SK-N-SH treated with all-trans-retinoic acid at 6 μM for 48 hours (cell line): ENCODE results near the gene SNTA1.
"Not testable (repeated sequence)": the region's sequence is repeated elsewhere in the genome, so short reads cannot be mapped to it uniquely, and the experiment has no call there.

Source experiments
- ATAC-seq: fragments of 200-7000 bp; cut with Tn5 transposase; 3 replicates; pipeline ENCODE4 v1.9.1; 2020; ENCODE audit warnings: mild to moderate bottlenecking, moderate library complexity
- ARNTL ChIP-seq: fragments of 450-650 bp; formaldehyde crosslinking; IDR thresholded peaks from 2 replicates; pipeline ENCODE4 v1.5.0; 2020; ENCODE audit warnings: low read depth, mild to moderate bottlenecking, moderate library complexity, borderline replicate concordance
- CSDC2 ChIP-seq: fragments of 250-450 bp; sonication (Bioruptor Pico); IDR thresholded peaks from 2 replicates; pipeline ENCODE4 v1.5.0; 2020; ENCODE audit warnings: mild to moderate bottlenecking, moderate library complexity
- ISL1 ChIP-seq: fragments of 250-450 bp; sonication (Bioruptor Pico); IDR thresholded peaks from 2 replicates; pipeline ENCODE4 v2.1.2; 2022; ENCODE audit warnings: mild to moderate bottlenecking, moderate library complexity
- POU6F1 ChIP-seq: fragments of 250-450 bp; sonication (Bioruptor Pico); IDR thresholded peaks from 2 replicates; pipeline ENCODE4 v1.8.0; 2021; ENCODE audit warnings: low read depth, mild to moderate bottlenecking, moderate library complexity, borderline replicate concordance
- PPARA ChIP-seq: fragments of 250-450 bp; sonication (Bioruptor Pico); IDR thresholded peaks from 2 replicates; pipeline ENCODE4 v1.5.0; 2020; ENCODE audit warnings: mild to moderate bottlenecking, borderline replicate concordance
- SNAI2 ChIP-seq: fragments of 250-450 bp; sonication (Bioruptor Pico); IDR thresholded peaks from 2 replicates; pipeline ENCODE4 v1.5.0; 2020; ENCODE audit warnings: mild to moderate bottlenecking, moderate library complexity
- ZFP3 ChIP-seq: fragments of 250-450 bp; sonication (Bioruptor Pico); IDR thresholded peaks from 2 replicates; pipeline ENCODE4 v1.5.0; 2020; ENCODE audit warnings: mild to moderate bottlenecking, moderate library complexity
- ZFP30 ChIP-seq: fragments of 450-650 bp; formaldehyde crosslinking; IDR thresholded peaks from 2 replicates; pipeline ENCODE4 v1.5.0; 2022; ENCODE audit warnings: mild to moderate bottlenecking, moderate library complexity
- ZNF8 ChIP-seq: fragments of 450-650 bp; formaldehyde crosslinking; IDR thresholded peaks from 2 replicates; pipeline ENCODE4 v1.5.0; 2020; ENCODE audit warnings: mild to moderate bottlenecking, moderate library complexity
- TF ChIP-seq, protein P1 (sequence below): fragments of 250-450 bp; sonication (Bioruptor Pico); IDR thresholded peaks from 2 replicates; pipeline ENCODE4 v1.5.1; 2021; ENCODE audit warnings: mild to moderate bottlenecking, moderate library complexity
- TF ChIP-seq, protein P2 (sequence below): fragments of 250-450 bp; sonication (Bioruptor Pico); IDR thresholded peaks from 2 replicates; pipeline ENCODE4 v1.8.0; 2020; ENCODE audit warnings: mild to moderate bottlenecking, moderate library complexity, borderline replicate concordance
- TF ChIP-seq, protein P3 (sequence below): fragments of 250-450 bp; sonication (Bioruptor Pico); IDR thresholded peaks from 2 replicates; pipeline ENCODE4 v1.5.0; 2020; ENCODE audit warnings: mild to moderate bottlenecking, moderate library complexity

SNTA1 gene

DNA sequence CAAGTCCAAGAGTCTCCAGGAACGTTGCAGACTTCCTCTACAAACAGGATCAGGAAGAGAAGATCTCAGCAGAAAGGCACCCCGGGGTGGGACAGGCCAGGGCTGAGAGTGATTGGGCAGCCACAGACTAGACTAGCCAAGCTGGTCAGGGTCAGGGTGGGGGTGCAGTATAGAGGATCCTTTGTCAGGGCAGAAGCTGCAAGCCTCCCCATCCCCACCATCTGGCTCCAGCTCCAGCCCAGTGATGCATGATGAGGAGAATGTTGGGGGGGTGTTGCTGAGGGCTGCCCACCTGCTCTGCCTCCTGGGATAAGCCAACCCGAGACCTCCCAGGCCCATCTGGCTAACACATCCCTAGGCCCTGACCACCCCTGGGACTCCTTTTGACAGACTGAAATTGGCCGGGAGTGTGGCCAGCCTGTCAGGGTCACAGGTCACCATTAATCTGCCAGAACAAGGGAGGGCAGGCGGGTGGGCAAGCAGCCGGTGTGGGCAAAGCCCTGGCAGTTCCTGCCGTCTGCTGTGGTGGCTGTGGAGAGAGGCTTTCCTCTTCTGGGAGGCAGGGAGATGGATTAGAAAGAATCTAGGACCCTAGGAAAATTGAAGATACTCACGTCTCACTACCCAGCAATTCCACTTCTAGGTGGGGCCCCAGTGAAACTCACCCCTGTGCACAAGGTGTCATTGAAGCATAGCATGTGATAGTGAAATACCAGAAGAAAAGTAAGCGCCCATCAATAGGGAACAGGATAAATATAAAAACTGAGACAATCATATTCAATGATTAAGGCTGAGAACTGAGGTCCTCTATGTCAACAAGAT lies 22.1 kb upstream of the SNTA1 start (continued):
- TF ChIP-seq, protein P1, sequence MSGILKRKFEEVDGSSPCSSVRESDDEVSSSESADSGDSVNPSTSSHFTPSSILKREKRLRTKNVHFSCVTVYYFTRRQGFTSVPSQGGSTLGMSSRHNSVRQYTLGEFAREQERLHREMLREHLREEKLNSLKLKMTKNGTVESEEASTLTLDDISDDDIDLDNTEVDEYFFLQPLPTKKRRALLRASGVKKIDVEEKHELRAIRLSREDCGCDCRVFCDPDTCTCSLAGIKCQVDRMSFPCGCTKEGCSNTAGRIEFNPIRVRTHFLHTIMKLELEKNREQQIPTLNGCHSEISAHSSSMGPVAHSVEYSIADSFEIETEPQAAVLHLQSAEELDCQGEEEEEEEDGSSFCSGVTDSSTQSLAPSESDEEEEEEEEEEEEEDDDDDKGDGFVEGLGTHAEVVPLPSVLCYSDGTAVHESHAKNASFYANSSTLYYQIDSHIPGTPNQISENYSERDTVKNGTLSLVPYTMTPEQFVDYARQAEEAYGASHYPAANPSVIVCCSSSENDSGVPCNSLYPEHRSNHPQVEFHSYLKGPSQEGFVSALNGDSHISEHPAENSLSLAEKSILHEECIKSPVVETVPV (CRISPR knock-in tag), result no peak
- TF ChIP-seq SNAI2, result no peak
- TF ChIP-seq, all 23 proteins: peak for 0

GRCh38 chr20:33464759-33465158 lies 21.2 kb upstream of the SNTA1 start:
- ATAC-seq, result not testable (repeated sequence)

- TF ChIP-seq SNAI2, result no peak
- no peak for TF ChIP-seq POU6F1 (CRISPR knock-in tag)
- TF ChIP-seq, protein P2, sequence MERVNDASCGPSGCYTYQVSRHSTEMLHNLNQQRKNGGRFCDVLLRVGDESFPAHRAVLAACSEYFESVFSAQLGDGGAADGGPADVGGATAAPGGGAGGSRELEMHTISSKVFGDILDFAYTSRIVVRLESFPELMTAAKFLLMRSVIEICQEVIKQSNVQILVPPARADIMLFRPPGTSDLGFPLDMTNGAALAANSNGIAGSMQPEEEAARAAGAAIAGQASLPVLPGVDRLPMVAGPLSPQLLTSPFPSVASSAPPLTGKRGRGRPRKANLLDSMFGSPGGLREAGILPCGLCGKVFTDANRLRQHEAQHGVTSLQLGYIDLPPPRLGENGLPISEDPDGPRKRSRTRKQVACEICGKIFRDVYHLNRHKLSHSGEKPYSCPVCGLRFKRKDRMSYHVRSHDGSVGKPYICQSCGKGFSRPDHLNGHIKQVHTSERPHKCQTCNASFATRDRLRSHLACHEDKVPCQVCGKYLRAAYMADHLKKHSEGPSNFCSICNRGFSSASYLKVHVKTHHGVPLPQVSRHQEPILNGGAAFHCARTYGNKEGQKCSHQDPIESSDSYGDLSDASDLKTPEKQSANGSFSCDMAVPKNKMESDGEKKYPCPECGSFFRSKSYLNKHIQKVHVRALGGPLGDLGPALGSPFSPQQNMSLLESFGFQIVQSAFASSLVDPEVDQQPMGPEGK, result no peak
- TF ChIP-seq, protein P3, sequence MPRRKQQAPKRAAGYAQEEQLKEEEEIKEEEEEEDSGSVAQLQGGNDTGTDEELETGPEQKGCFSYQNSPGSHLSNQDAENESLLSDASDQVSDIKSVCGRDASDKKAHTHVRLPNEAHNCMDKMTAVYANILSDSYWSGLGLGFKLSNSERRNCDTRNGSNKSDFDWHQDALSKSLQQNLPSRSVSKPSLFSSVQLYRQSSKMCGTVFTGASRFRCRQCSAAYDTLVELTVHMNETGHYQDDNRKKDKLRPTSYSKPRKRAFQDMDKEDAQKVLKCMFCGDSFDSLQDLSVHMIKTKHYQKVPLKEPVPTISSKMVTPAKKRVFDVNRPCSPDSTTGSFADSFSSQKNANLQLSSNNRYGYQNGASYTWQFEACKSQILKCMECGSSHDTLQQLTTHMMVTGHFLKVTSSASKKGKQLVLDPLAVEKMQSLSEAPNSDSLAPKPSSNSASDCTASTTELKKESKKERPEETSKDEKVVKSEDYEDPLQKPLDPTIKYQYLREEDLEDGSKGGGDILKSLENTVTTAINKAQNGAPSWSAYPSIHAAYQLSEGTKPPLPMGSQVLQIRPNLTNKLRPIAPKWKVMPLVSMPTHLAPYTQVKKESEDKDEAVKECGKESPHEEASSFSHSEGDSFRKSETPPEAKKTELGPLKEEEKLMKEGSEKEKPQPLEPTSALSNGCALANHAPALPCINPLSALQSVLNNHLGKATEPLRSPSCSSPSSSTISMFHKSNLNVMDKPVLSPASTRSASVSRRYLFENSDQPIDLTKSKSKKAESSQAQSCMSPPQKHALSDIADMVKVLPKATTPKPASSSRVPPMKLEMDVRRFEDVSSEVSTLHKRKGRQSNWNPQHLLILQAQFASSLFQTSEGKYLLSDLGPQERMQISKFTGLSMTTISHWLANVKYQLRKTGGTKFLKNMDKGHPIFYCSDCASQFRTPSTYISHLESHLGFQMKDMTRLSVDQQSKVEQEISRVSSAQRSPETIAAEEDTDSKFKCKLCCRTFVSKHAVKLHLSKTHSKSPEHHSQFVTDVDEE (CRISPR knock-in tag), result no peak
- no peak for TF ChIP-seq ZFP30 (CRISPR knock-in tag)
- TF ChIP-seq, protein P1 (CRISPR knock-in tag), result no peak
- no peak for TF ChIP-seq CSDC2
- TF ChIP-seq ZFP3 (CRISPR knock-in tag), result no peak
- TF ChIP-seq PPARA (CRISPR knock-in tag), result no peak
- TF ChIP-seq ARNTL, result no peak
- ATAC-seq, result no peak
Observed at GRCh38 chr20:33463332-33464101, 20.0 kb upstream of the SNTA1 start.

DNA sequence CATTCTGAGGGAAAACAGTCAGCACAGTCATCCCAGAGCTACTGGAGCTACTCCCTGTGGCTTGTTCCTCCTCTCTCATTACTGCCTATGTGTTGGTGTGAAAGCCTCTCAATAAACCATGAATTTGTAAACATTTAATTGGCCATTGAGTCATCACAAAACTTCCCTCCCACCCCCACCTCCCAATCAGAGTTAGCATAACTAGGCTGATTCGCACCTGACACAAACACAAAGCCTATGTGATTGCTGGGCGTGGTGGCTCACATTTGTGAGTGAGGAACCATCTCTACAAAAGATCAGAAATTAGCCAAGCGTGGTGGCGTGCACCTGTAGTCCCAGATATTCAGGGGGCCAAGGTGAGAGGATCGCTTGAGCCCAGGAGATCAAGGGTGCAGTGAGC lies 17.1 kb upstream of the SNTA1 start:
- no peak for ATAC-seq
- TF ChIP-seq SNAI2 (no peak), PPARA (CRISPR knock-in tag) (no peak), CSDC2 (no peak), ISL1 (CRISPR knock-in tag) (no peak), ZNF8 (CRISPR knock-in tag) (no peak)
- TF ChIP-seq, protein P2, result no peak
- TF ChIP-seq, protein P3 (CRISPR knock-in tag), result no peak
